ENCODE measurements around the gene UGP2.
"Not testable (repeated sequence)": the region's sequence is repeated elsewhere in the genome, so short reads cannot be mapped to it uniquely, and the experiment has no call there.

UGP2 gene

DNA sequence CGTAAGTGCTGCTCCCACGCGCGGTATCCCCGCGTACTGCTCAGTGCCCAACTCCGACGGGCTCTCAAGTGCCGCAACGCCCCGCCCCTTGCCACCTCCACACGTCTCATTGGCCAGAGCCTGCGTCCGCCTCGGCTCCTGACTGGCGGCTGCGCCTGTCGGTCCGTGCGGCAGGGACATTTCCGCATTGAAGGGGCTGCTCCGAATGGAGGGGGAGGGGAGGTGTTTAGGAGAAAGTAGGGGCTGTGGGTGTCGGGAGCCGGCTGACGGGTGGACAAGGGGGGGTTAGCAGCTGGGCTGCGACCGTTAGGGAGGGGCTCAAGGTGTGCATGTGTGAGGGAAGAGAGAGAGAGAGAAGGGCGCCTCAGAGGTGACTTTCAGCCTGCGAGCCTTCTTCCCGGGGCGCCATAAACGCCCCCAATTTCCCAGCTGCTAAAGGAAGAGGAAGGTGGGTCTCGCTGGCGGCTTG, 877 bp upstream of the UGP2 start:
- peak; percentile 99 for DNase-seq

DNA sequence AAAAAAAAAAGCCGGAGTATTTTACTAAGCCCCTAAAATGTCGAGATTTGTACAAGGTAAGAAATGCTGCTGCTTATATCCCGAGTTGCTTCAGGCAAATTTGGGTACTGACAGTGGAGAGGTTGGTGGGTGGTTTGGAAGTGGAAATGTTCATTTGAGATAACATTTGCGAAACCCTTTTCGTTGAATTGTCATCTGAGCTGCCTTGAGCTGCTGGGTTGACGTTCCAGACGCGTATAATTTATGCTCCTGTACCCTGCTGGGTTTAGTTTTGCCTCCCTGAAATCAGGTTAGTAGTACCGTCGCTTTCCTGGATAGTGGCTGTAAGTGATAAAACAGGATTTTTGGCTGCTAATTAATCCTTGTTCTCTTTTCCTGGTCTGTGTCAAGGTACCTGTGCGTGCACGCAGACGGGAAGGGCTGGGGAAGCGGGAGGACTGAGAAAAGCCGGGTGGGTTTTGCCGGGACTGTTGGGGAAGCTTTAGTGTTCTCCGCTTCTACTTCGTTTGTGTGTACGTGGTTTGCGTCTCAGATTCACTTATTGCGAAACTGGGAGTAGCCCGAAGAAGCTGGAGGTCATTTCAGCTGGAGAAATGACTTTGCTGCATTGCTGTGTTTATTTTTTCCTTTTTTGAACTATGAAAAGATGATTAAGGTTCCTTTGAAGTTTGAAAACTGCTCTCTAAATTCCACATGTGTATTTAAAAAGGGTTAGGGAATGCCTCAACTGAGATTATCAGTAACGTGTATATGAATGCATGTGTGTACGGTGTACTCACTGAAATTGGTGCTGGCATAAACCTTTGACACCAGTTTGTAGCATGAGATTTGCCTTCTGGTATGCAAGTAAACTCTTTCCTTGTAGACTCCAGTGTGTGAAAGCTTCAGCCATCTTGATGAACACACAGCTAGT, 709 bp downstream of the UGP2 start:
- DNase-seq: peak; percentile 62

DNA sequence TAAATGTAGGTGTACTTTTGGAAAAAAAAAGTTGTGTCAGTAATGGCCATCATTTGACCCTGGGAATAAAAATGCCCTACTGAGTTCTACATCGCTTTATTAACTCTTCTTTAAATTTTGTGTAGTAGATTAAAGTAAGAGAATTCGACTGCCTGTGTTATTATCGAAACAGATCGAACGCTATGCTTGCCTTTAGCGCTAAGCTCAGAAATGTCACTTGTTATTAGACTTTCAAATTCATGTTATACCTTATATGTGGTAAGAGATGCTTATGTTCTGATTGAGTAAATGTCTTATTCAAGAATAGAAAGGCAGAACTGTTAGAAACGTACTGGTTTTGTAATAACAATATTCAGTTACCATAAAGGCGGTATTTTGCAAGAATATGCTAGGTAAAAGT, 1.4 kb downstream of the UGP2 start:
- DNase-seq: peak in 1 of 2 donors; percentile 20

DNA sequence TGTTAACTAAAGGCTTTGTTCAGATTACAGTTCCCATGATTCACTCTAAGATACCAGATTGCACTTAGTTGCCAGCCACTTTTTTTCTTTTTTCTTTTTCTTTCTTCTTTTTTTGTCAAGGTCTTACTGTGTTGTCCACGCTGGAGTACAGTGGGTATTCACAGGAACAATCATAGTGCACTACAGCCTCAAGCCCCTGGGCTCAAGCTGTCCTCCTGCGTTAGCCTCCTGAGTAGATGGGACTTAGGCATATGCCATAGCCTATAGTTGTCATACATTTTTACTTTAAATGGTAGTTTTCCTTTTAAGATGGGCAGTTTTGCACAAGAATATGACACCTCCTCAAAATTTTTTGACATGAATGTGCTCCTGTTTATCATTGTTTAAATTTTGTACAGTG, 2.1 kb downstream of the UGP2 start:
- no peak for DNase-seq

DNA sequence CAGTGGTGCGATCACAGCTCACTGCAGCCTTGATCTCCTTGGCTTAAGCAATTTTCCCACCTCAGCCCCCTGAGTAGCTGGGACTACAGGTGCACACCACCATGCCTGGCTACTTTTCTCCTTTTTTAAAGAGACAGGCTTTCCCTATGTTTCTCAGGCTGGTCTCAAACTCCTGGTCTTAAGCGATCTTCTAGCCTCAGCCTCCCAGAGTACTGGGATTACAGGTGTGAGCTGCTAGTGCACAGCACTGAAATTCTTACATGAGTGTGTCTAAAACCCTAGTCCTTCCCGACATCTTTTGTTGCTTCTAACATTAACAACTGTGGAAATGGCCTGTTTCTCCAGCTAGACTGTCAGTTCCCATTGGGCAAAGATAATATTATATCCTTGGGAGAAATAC, 2.9 kb downstream of the UGP2 start:
- DNase-seq: no peak

DNA sequence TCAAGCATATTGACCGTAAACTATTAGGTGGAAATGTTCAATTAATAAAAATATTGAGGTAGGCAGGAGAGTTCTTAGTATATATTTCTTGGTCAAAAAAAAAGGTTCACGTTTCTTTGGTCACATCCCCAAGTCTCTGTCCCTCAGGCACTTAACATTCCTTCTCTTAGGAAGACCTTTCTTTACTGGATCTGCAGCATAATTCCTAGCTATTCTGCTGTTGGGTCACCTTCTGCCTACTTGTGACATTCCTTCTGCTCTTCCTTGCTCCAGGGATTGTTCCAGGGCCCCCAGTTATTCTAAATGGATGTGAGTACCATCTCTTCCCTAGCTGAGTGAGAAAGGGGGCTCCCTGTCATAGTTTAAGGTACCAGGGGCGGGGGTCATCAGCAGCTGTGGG, 4.2 kb downstream of the UGP2 start:
- no peak for DNase-seq

DNA sequence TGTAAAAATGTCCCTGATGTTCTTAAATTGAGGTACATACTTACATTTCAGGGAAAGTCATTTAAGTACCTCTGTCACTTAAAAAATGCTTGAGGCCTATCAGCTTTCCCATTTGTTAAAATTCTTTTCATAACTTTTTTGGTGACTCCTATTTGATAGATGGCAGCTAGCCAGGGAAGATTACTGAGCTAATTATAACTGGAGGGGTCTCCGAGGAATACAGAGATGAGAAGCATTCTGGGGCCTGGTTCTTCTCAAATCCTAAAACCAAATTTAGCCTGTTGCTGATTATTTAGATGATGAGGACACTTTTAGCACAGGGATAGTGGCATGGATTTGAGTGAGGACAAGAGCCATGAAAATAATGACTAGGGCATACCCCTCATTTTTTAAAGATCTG, 4.8 kb downstream of the UGP2 start:
- DNase-seq: no peak

DNA sequence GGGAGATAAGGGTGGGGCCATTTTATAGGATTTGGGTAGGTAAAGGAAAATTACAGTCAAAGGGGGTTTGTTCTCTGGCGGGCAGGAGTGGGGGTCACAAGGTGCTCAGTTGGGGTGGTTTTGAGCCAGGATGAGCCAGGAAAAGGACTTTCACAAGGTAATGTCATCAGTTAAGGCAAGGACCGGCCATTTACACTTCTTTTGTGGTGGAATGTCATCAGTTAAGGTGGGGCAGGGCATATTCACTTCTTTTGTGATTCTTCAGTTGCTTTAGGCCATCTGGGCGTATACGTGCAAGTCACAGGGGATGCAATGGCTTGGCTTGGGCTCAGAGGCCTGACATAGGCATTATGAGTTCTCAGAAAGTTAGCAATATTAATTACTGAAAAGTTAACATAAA, 5.9 kb downstream of the UGP2 start:
- not testable (repeated sequence) for DNase-seq

DNA sequence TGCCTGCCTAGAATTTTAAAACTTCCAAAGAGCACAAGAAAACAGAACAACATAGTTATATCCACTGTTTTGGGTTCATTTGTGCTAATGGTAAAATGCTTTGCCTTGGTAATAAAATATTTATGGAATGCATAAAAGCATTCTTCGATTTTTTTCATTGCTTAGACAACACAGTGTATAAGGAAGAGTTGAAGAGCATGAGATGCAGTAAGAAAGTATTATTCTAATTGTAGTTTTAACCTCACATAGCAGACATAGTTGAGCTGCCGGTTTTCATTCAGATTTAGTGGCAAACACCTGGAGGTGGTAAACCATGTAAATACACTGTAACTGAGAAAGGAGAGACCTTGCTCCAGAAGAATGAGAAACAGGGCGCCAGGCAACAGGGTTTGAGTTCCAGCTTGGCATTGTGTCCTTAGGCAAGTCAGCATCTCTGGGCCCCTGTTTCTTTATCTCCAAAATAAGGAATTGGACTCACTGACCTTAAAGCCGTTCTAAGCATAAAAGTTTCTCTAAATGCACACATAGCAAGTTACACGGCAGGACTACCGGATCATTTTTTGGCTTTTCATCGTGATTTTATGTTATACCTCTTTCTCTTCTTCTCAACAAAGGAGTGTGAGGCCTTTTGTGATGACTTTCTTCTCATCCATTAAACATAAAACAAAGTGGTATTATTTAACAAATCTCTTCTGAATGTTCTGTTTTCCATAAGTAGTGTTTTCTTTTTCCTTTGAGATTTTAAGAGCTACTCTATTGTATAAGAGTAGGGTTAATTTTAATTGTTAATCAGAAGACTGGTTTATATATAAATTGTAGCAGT, 7.9 kb downstream of the UGP2 start:
- no peak for DNase-seq

DNA sequence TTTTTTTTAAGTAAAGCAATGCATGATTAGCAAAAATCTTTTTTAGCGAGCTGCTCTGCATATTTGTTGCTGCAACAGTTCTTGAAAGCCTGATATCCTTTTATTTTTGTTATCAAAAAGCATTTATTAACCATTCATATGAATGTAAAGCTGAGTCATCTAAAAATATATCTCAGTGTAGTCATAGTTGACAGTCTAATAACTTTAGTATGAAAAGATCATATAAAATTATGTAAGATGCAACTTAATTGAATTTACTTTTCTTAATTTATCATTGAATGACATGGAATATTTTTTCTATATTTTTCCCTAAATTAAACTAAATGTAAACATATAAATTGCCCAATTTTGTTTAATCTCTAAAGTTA, 8.5 kb downstream of the UGP2 start:
- no peak for DNase-seq

DNA sequence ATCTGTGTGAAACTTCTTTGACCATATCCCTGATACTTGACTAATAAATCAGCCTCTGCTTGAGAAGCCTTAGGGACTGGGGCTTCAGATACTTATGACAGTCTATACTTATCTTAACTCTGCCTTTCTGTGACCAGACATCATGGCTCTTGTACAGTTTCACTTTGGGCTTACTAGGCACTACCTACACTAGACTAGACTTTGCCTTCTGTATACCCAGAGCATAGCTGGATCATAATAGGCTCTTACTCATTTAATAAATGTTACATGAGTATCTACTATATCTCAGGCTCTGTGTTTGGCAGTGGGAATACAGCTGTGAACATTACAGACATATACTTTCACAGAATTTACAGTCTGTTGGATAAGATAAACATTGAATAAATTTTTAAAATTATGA, 9.0 kb downstream of the UGP2 start:
- no peak for DNase-seq

DNA sequence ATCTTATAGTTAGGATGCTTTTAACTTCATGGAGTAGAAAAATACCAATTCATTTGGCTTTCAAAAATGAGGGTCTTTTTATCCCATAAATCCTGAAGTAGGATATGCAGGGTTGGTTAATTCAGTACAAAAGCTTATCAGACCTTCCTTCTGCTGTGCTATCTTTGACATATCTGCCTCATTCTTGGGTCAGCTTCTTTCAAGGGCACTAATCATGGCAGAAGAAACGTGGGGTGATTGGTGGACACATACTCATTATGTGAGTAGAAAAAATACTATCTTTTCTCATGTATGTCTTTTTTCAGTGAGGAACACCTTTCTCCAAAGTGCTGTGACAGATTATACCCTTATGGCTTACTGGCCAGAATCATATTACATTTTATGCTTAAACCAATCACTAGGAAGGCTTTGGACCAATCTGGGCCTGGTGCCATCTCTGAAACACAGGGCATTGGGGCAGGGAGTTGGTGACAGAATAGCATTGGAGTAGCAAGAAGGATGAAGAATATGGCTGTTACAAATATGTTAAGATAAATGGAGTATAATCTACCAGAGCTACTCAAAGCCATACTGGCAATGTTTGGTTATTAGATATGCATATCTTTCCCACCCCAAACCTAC, 10.1 kb downstream of the UGP2 start:
- DNase-seq: no peak

DNA sequence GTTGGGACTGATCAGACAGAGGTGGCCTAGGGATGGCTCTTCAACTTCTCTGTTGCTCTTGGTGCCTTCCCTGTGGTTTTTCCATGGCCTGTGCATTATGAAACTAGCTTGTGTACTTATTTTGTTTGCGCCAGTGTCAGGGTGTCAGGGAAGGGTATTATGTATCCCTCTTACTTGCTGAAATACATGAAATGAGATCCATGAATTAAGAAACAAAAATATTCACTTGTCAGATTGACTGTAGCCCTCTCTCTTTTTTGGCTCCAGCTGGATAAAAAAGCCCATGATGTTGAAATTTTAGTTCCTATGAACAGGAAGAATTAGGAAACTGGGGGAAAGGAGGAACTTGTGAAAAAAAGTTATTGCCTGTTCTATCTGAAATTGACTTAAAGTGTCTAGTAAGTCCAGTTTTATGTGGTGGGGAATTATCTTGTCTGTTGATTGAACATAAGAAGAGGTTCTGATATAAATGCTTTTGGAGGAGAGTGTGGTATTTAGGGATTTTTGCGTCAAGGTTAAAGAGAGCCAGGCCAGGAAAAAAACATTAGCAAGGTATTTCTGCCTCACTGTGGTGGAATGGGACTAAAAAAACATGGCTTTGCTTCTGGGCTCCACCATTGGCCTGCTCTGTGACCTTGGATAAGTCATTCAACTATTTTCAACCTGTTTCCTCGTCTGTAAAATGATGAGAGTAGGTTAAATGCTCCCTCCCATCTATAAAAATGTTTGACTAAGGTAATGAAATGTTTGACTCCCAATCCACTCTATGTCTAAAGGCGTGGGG, 12.0 kb downstream of the UGP2 start:
- peak; percentile 36 to 70 for DNase-seq

DNA sequence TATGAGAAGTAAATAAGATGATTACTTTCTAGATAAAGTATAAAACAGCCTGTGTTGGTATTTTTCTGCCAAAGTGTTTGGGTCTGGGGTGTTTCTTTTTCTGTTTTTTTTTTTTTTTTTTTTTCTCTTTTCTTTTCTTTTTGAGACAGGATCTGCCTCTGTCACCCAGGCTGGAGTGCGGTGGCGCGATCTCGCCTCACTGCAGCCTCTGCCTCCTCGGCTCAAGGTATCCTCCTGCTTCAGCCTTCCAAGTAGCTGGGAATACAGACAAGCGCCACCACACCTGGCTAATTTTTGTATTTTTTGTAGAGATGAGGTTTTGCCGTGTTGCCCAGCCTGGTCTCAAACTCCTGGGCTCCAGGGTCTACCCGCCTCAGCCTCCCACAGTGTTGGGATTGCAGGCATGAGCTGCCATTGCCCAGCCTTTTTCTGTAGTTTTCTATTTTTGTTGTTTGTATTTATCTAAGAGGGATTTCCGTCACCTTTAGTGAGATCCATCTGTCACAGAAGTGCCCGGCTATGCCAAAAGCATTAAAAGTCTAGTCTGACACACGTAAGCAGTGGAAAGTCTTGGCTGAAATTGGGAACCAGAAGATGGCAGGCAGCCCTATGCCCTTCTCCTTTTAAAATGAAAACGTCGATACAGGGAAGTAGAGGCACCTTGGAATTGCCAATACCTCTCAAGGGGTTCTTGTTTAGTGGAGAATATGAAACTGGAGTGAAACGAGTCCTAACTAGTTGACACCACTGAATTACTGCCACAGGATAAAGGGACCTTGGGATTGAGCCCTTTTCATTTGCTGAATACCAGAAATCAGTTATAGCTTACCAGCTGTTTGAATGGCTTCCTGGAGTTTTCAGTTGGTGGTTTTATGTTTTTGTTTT, 14.0 kb downstream of the UGP2 start:
- DNase-seq: no peak

DNA sequence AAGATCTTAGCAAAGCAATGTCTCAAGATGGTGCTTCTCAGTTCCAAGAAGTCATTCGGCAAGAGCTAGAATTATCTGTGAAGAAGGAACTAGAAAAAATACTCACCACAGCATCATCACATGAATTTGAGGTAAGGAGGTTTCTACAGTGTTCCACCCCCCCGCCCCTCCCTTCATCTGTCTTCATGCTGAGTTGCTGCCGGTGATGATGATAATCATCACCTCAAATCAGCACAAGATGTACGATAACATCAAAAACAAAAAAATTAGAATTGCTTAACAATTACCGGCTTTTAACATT, 14.6 kb downstream of the UGP2 start:
- DNase-seq: peak; percentile 64 to 85

DNA sequence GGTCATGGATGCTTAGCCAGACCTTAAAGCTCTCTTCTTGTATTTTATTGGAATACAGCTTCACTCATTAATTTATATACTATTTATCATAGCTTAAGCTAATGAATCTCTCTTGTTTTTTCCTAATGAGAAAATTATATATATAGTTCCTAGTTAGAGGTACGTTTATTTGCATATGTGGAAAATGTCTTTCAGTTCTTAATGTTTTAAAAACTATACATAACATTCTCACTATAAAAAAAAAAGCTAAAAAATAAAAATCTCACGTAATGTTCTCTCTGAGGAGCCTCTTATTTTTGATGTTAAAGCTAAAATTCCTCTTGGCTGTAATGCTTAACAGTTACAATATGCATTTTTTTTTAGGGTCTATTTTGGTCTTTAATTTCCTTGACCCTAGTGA, 16.6 kb downstream of the UGP2 start:
- DNase-seq: no peak

DNA sequence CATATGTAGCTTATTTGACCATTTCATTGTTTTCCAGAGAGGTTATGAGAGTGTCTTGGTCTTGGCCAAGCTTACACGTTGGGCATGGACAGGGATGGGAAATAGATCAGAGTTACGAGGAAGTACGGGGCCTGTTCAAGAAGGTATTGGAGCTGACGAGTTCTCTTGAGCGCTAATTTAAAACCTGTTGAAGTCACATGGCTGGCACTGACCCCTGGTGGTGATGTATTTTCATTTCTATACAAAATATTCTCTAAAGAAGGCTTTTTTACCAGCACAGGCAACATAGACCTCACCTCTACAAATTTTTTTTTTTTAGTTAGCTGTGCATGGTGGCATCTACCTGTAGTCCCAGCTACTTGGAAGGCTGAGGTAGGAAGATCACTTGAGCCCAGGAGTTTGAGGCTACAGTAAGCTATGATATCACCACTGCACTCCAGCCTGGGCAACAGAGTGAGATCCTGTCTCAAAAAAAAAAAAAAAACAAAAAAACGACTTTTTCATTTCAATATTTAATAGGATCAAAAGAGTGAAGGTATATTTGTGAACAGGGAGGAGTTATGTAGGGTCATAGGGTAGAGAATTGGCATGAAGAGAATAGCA, 19.6 kb downstream of the UGP2 start:
- peak; percentile 74 to 76 for DNase-seq

DNA sequence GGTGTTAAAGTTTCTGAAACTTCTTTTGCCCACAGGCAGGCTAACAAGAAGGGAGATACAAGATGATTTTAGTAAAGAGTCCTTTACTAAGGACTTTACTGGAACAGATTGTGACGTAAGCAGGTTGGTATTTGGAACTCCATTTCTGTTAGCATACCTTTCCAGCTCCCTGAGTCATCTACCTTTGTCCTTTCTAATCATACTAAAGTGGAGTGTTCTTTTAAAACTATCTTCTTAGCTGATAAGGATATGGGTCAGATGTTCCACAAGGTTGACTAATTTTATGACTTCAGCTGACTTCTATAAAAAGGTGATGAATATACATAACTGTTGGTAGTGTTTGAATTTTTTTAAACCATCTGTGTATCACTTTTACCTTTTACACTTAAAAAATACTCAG, 21.1 kb downstream of the UGP2 start:
- no peak for DNase-seq

DNA sequence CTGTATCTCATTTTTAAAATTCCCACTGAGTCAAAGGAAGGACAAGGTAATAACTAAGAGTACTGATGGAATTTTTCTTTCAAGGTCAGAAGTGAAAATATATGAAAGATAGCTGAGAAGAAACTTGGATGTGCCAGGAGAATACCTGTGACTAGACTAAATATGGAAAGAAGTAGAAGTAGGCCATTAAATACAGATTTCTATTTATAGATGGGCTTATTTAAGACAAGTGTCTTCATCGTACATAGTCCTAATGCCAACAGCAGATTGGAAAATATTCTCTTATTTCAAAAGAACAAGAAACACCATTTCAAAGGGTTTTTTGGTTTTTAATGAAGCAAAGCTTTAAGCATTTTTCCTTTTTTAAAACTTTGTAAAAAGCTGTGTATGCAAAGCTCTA, 22.0 kb downstream of the UGP2 start:
- no peak for DNase-seq

DNA sequence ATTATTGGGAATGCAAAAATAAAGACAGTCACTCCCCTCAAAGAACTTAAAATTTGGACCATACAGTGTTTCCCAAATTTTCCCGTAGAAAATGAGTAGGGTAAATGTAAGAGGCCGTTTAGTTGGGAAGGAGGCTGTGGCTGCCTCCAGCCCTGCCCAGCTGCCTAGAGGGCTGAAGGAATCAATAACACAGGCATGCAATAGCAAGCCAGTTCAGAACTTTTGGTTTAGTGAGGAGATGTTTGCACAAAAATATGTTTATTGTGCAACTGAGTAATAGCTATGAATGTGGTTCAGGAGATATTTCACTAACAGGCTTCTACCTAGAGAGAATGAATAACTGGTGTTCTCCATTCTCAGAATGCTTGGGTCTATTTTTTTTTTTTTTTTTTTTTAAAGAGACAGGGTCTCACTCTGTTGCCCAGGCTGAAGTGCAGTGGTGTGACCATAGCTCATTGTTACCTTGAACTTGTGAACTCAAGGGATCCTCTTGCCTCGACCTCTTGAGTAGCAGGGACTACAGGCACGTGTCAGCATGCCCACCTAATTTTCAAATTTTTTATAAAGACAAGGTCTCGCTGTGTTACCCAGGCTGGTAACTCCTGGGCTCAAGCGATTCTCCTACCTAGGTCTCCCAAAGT, 23.6 kb downstream of the UGP2 start:
- no peak for DNase-seq

All from inflammatory macrophage (primary cell).